Karpas-422 (cell line): Measurements from ENCODE around the gene GAB2. TPM values are rescaled to one million over a fixed set of nuclear protein-coding genes. Genes with fewer than 3 reads are reported as not detected.
A peak's percentile ranks its signal among the peaks of the same experiment; 100 is the strongest.

Experiments used
- DNase-seq: peaks from one replicate; pipeline ENCODE4 v3.0.0-alpha.2; 2015
- H2AFZ ChIP-seq: fragments of 200-600 bp; sonication (generic); 2 replicates; pipeline ENCODE4 v1.6.1; 2014; ENCODE audit warnings: antibody characterized with exemption, low read length, mixed read lengths
- H3K27ac ChIP-seq: fragments of 200-600 bp; sonication (generic); 2 replicates; pipeline ENCODE4 v1.5.1; 2014; ENCODE audit warnings: mild to moderate bottlenecking, low read length, moderate library complexity
- H3K27me3 ChIP-seq: fragments of 200-600 bp; sonication (generic); 2 replicates; pipeline ENCODE4 v1.6.1; 2014; ENCODE audit warnings: low read length, mixed read lengths
- H3K36me3 ChIP-seq: fragments of 200-600 bp; sonication (generic); 2 replicates; pipeline ENCODE4 v1.6.1; 2014; ENCODE audit warnings: low read length, mixed read lengths; ENCODE audit not compliant: insufficient read depth
- H3K4me1 ChIP-seq: fragments of 200-600 bp; sonication (generic); 2 replicates; pipeline ENCODE4 v1.6.1; 2014; ENCODE audit warnings: mild to moderate bottlenecking, low read length, mixed read lengths
- H3K4me2 ChIP-seq: fragments of 200-600 bp; sonication (generic); 2 replicates; pipeline ENCODE4 v1.6.1; 2014; ENCODE audit warnings: low read length, low read depth, mild to moderate bottlenecking; ENCODE audit not compliant: poor library complexity, severe bottlenecking
- H3K4me3 ChIP-seq: fragments of 200-600 bp; sonication (generic); 2 replicates; pipeline ENCODE4 v1.5.1; 2014; ENCODE audit warnings: mild to moderate bottlenecking, antibody characterized with exemption, low read length, mixed read lengths
- H3K79me2 ChIP-seq: fragments of 200-600 bp; sonication (generic); 2 replicates; pipeline ENCODE4 v1.6.1; 2014; ENCODE audit warnings: mild to moderate bottlenecking, low read length, mixed read lengths
- H3K9ac ChIP-seq: fragments of 200-600 bp; sonication (generic); 2 replicates; pipeline ENCODE4 v1.6.0; 2014; ENCODE audit warnings: low read length
- H3K9me2 ChIP-seq: fragments of 200-600 bp; sonication (generic), shearing (Covaris generic); replicated peaks from 2 replicates; pipeline ENCODE4 v1.6.0; 2014; ENCODE audit warnings: mild to moderate bottlenecking, low read length, moderate library complexity; ENCODE audit not compliant: insufficient read depth
- H3K9me3 ChIP-seq: fragments of 300-700, 200-600 bp; sonication (generic); 2 replicates; pipeline ENCODE4 v1.6.1; 2014; ENCODE audit warnings: low read length, mixed read lengths
- H4K20me1 ChIP-seq: fragments of 200-600 bp; sonication (generic); 2 replicates; pipeline ENCODE4 v1.6.1; 2014; ENCODE audit warnings: mild to moderate bottlenecking, antibody characterized with exemption, low read length, low read depth; ENCODE audit not compliant: insufficient read depth
- total RNA-seq: library from RNA; depleted of rRNA; stranded (reverse); fragments of >200 nt; shearing (Covaris generic); gene quantifications from 2 replicates; pipeline ENCODE4 v1.2.3, GENCODE V29; 2014; ENCODE audit warnings: low replicate concordance

The GAB2 gene
- total RNA-seq, 1 experiment from 2014 or later = 2.7 TPM

DNA sequence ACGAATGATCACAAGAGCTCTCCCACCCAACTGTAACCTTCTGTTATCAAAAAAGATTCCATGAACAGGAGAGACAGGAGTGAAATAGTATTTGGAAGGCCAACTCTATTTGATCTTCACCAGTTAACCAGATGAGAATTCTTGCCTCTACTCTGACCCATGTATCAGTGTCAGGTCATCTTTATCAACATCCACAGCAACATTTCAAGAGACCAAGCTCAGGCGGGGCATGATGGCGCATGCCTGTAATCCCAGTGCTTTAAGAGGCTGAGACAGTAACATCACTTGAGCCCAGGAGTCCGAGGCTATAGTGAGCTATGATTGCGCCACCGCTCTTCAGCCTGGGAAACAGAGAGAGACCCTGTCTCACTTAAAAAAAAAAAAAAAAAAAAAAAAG lies 62.3 kb downstream of the GAB2 start:
- Histone ChIP-seq H3K4me2 (no peak overlapping the region), H3K36me3 (no peaks in the 10 kb centered on the region), H3K9ac (no peak overlapping the region), H3K27ac (no peak overlapping the region), H3K27me3 (no peaks in the 10 kb centered on the region), H2AFZ (no peak overlapping the region), H4K20me1 (no peaks in the 10 kb centered on the region), H3K9me3 (no peaks in the 10 kb centered on the region), H3K4me3 (no peak overlapping the region), H3K4me1 (peaks cover 21% of the 10 kb centered on the region), H3K79me2 (no peaks in the 10 kb centered on the region), H3K9me2 (no peaks in the 10 kb centered on the region)
- DNase-seq = no peak

DNA sequence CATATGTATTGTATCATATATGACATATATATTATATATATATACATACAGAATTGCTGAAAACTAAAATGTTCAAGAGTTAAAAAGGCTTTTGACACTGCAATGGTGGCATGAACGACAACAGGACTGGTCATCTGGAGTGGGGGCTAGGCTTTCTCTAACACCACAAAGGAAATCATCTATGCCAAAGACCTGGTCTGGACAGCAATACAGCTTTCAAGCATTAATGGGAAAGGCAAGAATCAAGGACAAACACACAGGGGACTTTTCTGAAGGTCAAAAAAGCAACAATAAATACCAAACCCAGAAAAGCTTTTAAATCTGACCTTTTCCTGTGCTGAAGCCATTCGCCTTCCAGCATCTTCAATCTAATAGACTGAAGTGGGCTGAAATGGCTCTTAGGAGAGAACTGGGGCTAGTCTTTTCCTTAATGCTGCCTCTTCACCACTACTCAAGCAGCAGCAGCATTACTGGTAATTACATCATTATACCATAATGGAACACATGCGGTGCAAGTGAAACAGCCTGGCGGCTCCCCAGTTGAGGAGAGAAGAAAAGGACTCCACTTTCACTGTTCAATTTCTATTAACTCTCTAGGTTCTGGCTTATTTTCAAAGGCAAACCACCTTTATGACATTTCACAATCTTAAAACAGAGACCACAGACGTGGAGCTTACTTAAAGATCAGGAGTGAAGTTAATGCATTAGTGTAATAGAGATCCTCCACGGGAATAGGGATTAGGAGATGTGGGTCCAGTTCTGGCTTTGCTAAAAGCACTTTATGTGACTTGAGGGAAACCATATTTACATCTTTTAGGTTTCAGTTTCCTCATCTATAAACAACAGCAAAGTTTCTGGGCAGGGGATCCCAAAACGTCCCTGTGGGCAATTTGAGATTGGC lies 63.0 kb downstream of the GAB2 start:
- no peaks in the 10 kb centered on the region for H3K79me2 ChIP-seq
- no peaks in the 10 kb centered on the region for H4K20me1 ChIP-seq

DNA sequence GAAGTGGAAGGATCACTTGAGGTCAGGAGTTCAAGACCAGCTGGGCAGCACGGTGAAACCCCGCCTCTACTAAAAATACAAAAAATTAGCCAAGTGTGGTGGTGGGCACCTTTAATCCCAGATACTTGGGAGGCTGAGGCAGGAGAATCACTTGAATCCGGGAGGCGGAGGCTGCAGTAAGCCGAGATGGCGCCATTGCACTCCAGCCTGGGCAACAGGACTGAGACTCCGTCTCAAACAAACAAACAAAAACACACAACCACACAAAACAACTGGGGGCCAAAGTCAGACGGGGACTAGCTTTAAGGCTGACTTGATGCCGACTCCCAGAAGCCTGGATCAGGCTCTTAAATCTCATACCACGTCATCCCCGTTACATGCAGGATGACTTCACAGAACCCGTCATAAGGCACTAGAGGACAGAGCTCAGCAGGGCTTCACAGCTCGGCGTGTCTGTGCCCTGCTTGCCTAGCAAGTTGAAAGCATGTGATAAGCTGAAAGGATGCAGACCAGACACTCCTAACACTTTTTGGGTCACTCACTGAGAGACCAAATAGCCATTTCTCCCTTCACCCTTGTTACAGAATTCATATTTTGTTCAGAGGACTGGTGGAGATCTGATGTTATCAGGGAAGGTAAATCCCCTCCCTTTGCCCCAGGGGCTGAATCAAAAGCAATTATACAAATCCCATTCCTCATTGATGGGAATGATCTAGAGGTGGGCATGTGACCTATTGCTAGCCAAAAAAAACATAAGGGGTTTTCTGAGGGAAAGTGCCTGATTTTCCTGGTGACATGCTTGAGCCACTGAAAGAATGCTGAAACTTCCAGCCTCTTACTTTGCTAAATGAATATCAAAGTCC lies 65.4 kb downstream of the GAB2 start:
- no peak for DNase-seq
- Histone ChIP-seq H3K9me3 (no peaks in the 10 kb centered on the region), H4K20me1 (no peaks in the 10 kb centered on the region), H3K9me2 (no peaks in the 10 kb centered on the region), H3K27me3 (no peaks in the 10 kb centered on the region), H2AFZ (no peak overlapping the region), H3K27ac (no peak overlapping the region), H3K9ac (no peak overlapping the region), H3K4me2 (no peak overlapping the region), H3K4me1 (peaks cover 36% of the 10 kb centered on the region), H3K79me2 (no peaks in the 10 kb centered on the region), H3K36me3 (no peaks in the 10 kb centered on the region), H3K4me3 (no peak overlapping the region)

More for the DNA sequence above, 63.0 kb downstream of the GAB2 start:
- no peaks in the 10 kb centered on the region for H3K36me3 ChIP-seq
- peaks cover 27% of the 10 kb centered on the region for H3K4me1 ChIP-seq
- H3K27ac ChIP-seq = no peak overlapping the region
- H3K9me2 ChIP-seq = no peaks in the 10 kb centered on the region
- DNase-seq = no peak
- no peak overlapping the region for H2AFZ ChIP-seq
- H3K4me3 ChIP-seq = no peak overlapping the region
- no peaks in the 10 kb centered on the region for H3K27me3 ChIP-seq
- no peaks in the 10 kb centered on the region for H3K9me3 ChIP-seq
- no peak overlapping the region for H3K4me2 ChIP-seq
- H3K9ac ChIP-seq = no peak overlapping the region

- peak overlapping the region; percentile 88 for H3K27ac ChIP-seq
- H3K4me3 ChIP-seq = no peak overlapping the region
- peak overlapping the region; percentile 90 for H3K4me2 ChIP-seq
- no peaks in the 10 kb centered on the region for H3K36me3 ChIP-seq
- no peak for DNase-seq
- peaks cover 36% of the 10 kb centered on the region for H3K4me1 ChIP-seq
- H3K9me3 ChIP-seq = no peaks in the 10 kb centered on the region
- H2AFZ ChIP-seq = peak overlapping the region; percentile 96; the same call in 1 of the 2 replicates
- no peaks in the 10 kb centered on the region for H4K20me1 ChIP-seq
- H3K79me2 ChIP-seq = no peaks in the 10 kb centered on the region
- no peaks in the 10 kb centered on the region for H3K27me3 ChIP-seq
- no peaks in the 10 kb centered on the region for H3K9me2 ChIP-seq
- H3K9ac ChIP-seq = no peak overlapping the region
Measured at GRCh38 chr11:78351193-78351592, 66.4 kb downstream of the GAB2 start.

DNA sequence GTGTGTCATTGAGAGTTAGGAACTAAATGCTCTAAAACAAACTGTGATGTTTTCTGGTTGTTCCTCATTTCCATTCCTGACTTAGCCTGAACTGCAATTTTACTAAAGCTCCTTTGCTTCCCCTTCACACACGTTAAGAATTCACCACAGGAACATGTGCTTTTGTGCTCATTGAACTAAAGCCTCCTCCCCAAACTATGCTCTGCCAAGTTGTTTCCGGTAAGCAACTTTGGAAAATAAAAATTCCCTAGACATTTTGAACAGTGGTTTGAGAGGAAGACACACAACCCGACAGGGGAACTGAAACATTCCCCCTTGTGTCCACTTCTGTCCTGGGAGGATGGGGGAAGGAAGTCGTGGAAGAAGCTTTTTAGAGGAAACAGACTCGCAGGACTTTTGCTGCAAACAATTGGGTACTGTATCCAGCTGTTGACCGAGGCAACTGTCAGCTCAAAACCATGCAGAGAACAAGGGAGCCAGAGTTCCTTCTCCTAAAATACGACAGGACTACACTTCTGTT lies 66.9 kb downstream of the GAB2 start:
- peak overlapping the region; percentile 54 for H3K4me3 ChIP-seq

GRCh38 chr11:78350091-78350645 lies 67.5 kb downstream of the GAB2 start:
- H3K4me1 ChIP-seq = peaks cover 36% of the 10 kb centered on the region
- peak overlapping the region; percentile 54 for H3K4me3 ChIP-seq
- no peaks in the 10 kb centered on the region for H3K9me3 ChIP-seq
- H3K27me3 ChIP-seq = no peaks in the 10 kb centered on the region
- H3K4me2 ChIP-seq = peak overlapping the region; percentile 90
- H3K27ac ChIP-seq = peak overlapping the region; percentile 88
- peak; percentile 73 for DNase-seq
- H3K9ac ChIP-seq = peak overlapping the region; percentile 63
- peak overlapping the region; percentile 96 for H2AFZ ChIP-seq
- H3K9me2 ChIP-seq = no peaks in the 10 kb centered on the region
- no peaks in the 10 kb centered on the region for H3K79me2 ChIP-seq
- H3K36me3 ChIP-seq = no peaks in the 10 kb centered on the region
- no peaks in the 10 kb centered on the region for H4K20me1 ChIP-seq

More for the DNA sequence above, 66.9 kb downstream of the GAB2 start:
- Histone ChIP-seq H3K9me3 (no peaks in the 10 kb centered on the region), H2AFZ (peak overlapping the region; percentile 96), H3K79me2 (no peaks in the 10 kb centered on the region), H3K9ac (peak overlapping the region; percentile 63), H3K4me2 (peak overlapping the region; percentile 90), H3K9me2 (no peaks in the 10 kb centered on the region), H3K4me1 (peaks cover 36% of the 10 kb centered on the region), H3K27me3 (no peaks in the 10 kb centered on the region), H3K27ac (peak overlapping the region; percentile 88), H3K36me3 (no peaks in the 10 kb centered on the region), H4K20me1 (no peaks in the 10 kb centered on the region)
- DNase-seq = peak; percentile 73

DNA sequence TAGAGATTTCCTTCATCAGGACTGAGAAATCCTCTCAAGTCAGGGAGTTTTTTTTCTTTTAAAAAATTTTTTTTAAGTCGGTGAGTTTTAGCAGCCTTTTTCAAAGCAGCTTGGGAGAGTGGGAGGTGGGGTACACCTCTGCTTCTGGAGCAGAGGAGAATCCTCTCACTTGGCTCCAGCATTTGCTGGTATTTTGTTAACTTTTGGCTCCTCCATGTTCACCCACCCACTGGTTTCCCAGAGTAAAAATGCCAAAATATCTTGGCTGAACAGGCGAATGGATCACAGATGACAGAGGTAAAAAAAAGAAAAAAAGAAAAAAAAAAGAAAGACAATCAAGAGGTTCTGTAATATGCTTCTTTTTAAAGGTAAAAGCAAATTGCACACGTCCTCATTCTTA lies 68.0 kb downstream of the GAB2 start:
- Histone ChIP-seq H3K9me2 (no peaks in the 10 kb centered on the region), H3K4me1 (peaks cover 36% of the 10 kb centered on the region), H3K79me2 (no peaks in the 10 kb centered on the region), H3K27me3 (no peaks in the 10 kb centered on the region), H2AFZ (peak overlapping the region; percentile 96; the same call in 1 of the 2 replicates), H4K20me1 (no peaks in the 10 kb centered on the region), H3K9me3 (no peaks in the 10 kb centered on the region), H3K4me3 (peak overlapping the region; percentile 54), H3K4me2 (peak overlapping the region; percentile 90), H3K9ac (peak overlapping the region; percentile 63), H3K36me3 (no peaks in the 10 kb centered on the region), H3K27ac (peak overlapping the region; percentile 88)
- DNase-seq = no peak
